Fibroblast of villous mesenchyme (primary cell): ENCODE measurements around the gene DCDC1. TPM values are rescaled to one million over a fixed set of nuclear protein-coding genes. Genes with fewer than 3 reads are reported as not detected.

Experiments used
- DNase-seq: peaks from one replicate; pipeline ENCODE4 v3.0.0-alpha.2; 2010; ENCODE audit warnings: low read depth
- H3K4me3 ChIP-seq: 2 replicates; pipeline ENCODE4 v1.5.1; 2011; ENCODE audit warnings: low read depth, mild to moderate bottlenecking, low read length
- total RNA-seq: library from RNA; depleted of rRNA; stranded (reverse); fragments of >200 nt; gene quantifications from 2 replicates; pipeline ENCODE4 v1.2.3, GENCODE V29; 2012
- TF ChIP-seq, protein P1 (sequence below): IDR thresholded peaks from 2 replicates; pipeline ENCODE4 v1.5.1; 2012; ENCODE audit warnings: low read depth, mild to moderate bottlenecking, low read length; ENCODE audit not compliant: insufficient read depth

DCDC1 gene
- total RNA-seq, 1 donor = 0.43 TPM

DNA sequence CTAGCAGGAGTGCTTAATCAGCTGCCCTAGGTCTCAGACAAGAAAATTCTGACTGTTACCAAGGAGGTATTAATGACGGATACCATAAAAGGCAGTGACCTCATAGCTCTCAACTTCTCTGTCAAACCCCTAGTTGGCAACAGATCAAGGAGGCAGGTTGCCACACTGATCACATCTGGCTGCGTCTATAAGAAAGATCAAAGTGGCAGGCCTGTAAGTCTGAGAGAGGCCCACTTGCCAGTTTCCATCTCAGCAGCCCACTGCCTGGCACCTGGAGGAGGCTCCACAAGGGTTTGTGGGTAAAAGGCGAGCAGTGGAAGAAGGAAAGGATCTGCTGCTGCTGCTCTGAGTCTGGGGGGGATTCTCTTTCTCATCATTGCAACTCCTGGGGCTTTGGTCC is 543.8 kb downstream of the DCDC1 start:
- H3K4me3 ChIP-seq = no peak overlapping the region
- TF ChIP-seq, protein P1, sequence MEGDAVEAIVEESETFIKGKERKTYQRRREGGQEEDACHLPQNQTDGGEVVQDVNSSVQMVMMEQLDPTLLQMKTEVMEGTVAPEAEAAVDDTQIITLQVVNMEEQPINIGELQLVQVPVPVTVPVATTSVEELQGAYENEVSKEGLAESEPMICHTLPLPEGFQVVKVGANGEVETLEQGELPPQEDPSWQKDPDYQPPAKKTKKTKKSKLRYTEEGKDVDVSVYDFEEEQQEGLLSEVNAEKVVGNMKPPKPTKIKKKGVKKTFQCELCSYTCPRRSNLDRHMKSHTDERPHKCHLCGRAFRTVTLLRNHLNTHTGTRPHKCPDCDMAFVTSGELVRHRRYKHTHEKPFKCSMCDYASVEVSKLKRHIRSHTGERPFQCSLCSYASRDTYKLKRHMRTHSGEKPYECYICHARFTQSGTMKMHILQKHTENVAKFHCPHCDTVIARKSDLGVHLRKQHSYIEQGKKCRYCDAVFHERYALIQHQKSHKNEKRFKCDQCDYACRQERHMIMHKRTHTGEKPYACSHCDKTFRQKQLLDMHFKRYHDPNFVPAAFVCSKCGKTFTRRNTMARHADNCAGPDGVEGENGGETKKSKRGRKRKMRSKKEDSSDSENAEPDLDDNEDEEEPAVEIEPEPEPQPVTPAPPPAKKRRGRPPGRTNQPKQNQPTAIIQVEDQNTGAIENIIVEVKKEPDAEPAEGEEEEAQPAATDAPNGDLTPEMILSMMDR = no peak
- DNase-seq = no peak

DNA sequence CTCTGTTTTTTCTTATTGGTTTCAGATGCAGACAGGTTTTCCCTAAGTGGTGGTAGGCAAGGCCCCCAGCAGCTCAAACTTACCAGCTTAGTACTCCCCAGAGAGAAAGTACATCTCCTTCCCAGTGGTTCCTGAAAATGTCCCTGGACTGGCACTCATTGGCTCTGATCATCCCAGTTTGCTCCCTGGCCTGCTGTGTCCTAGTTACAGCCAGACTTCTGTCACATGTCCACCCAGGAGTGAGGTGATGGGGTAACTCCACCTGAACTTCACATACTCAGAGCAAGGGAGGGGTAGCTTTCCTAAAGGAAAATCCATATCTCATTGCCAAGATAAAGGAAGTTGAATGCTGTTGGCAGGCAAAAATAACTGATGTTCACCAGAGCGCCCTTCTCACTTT is 546.4 kb downstream of the DCDC1 start:
- DNase-seq = no peak
- no peak overlapping the region for H3K4me3 ChIP-seq
- TF ChIP-seq, protein P1 = no peak

DNA sequence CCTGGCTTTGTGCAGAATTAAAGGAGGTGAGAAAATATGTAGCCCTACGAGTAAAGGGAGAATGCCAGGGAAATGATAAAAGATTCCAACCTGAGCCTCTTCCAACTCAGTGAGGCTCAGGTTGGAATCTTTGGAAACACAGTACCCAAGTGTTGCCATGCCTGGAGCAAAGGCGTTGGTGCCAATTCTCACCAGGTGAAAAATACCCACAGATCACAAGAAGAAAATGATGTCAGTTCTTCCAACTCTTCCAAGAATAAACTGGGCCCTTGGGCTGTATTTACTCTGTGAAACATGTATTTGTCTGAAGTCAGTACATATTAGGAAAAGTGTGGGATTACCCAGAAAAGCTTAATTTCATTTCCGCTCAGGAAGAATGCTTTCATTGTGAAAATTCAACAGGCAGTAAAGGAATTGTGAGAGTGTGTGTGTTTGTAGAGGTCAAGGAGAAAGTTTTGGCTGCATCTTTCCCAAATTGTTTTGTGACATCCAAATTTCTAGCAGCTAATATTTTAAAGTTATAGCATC is 548.0 kb downstream of the DCDC1 start:
- TF ChIP-seq, protein P1 = no peak
- DNase-seq = no peak
- H3K4me3 ChIP-seq = no peak overlapping the region

DNA sequence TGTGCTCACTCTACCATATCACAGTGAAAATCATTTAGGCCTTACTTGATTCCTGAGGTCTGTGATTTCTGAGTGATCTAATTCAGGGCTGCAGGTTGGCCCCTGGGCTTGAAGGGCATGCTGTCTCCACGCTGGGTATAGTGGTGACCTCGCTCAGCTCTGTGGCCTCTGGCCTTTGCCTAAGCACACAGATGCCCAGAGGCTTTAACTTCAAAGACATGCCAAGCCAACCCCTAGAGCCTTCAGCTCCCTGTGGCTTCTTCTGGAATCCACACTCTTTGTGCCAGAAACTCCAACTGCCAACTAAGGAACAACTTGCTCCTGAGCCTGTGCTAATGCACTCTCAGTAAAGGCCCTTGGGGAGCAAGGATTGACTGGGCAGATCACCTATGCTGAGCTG is 550.8 kb downstream of the DCDC1 start:
- TF ChIP-seq, protein P1 = no peak
- no peak for DNase-seq
- no peak overlapping the region for H3K4me3 ChIP-seq

DNA sequence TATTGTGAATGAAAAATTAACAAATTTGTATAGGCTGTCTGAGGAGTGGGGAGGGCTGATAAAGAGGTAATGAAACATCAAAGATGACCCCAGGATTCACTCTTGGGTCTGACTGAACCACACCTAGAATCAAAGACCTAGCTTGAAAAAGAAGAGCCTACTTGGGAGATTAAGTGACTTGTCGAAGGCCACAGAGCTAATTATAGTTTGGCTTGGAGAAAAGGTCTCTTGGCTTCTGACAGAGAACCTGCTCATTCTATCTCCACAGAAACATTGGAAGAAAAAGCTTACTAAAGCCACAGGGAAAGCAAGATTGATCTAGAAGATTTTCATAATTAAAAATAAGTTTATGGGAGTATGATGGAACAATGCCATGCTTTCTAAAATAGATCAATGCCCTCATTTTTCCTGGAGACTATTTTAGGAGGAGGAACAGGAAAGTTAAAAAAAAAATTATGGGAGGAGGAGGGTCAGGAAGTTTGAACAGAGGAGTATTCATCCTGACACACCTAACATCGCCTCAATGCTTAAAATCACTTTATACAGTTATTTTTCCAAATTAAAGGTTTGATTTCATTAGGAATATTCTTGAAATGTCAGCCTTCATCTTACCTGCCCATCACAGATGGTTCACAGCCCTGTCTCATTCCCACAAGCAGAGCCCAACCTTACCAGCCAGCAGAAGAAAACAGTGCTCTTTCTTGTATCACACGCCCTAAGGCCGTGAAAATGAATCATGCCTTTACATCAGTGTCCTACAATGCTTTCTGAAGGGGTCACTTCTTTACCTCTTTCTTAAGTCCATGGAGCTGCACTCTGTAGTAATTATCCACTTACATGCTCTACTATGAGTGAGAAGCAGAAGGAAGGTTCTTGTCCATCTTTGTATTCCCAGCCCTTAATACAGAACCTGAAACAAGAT is 552.3 kb downstream of the DCDC1 start:
- DNase-seq = no peak
- H3K4me3 ChIP-seq = no peak overlapping the region
- TF ChIP-seq, protein P1 = no peak

DNA sequence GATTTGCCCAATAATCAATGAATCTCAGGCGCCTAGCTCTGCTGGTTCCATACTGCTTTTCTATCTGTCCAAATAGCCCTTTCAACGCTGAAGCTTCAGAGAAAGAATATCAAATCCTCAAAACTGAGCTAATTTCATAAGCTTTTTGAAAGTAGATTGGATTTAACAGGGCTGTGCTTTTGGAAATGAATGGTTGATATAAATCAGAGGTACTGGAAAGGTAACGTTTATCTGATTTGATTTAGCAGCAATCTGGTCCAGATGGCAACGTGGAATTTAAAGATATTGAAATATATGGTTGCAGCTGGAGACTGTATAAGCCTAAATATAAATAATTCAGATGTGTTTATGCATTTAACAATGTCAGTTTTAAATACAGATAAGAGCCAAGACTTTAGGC is 553.9 kb downstream of the DCDC1 start:
- DNase-seq = no peak
- no peak overlapping the region for H3K4me3 ChIP-seq
- TF ChIP-seq, protein P1 = no peak
